ENCODE data around the gene LAPTM5.

- TF ChIP-seq POLR2AphosphoS5 (IDR thresholded peaks at IDR 0.05; ENCODE audit: low read length) = no peak
- no peak for TF ChIP-seq GATAD2B (conservative IDR thresholded peaks at IDR 0.05; ENCODE audit: low read depth)
- TF ChIP-seq RB1 (IDR thresholded peaks at IDR 0.05; ENCODE audit: borderline replicate concordance) = no peak
- TF ChIP-seq CTCF (IDR thresholded peaks at IDR 0.05 in 2 of 3, conservative IDR thresholded peaks at IDR 0.05 in 1 of 3; ENCODE audit: control insufficient read depth in 2 of 3, extremely low read depth in 1 of 3, insufficient read depth in 1 of 3, low read depth in 3 of 3, low read length in 3 of 3) = no peak
- no peak for TF ChIP-seq EZH2 (IDR thresholded peaks at IDR 0.05; ENCODE audit: borderline replicate concordance, control insufficient read depth, low read depth, low read length)
- no peak for TF ChIP-seq CREB1 (IDR thresholded peaks at IDR 0.05; ENCODE audit: low read depth)
- TF ChIP-seq ZNF274 (IDR thresholded peaks at IDR 0.05; ENCODE audit: insufficient read depth, insufficient read length) = no peak
- TF ChIP-seq, protein P1, sequence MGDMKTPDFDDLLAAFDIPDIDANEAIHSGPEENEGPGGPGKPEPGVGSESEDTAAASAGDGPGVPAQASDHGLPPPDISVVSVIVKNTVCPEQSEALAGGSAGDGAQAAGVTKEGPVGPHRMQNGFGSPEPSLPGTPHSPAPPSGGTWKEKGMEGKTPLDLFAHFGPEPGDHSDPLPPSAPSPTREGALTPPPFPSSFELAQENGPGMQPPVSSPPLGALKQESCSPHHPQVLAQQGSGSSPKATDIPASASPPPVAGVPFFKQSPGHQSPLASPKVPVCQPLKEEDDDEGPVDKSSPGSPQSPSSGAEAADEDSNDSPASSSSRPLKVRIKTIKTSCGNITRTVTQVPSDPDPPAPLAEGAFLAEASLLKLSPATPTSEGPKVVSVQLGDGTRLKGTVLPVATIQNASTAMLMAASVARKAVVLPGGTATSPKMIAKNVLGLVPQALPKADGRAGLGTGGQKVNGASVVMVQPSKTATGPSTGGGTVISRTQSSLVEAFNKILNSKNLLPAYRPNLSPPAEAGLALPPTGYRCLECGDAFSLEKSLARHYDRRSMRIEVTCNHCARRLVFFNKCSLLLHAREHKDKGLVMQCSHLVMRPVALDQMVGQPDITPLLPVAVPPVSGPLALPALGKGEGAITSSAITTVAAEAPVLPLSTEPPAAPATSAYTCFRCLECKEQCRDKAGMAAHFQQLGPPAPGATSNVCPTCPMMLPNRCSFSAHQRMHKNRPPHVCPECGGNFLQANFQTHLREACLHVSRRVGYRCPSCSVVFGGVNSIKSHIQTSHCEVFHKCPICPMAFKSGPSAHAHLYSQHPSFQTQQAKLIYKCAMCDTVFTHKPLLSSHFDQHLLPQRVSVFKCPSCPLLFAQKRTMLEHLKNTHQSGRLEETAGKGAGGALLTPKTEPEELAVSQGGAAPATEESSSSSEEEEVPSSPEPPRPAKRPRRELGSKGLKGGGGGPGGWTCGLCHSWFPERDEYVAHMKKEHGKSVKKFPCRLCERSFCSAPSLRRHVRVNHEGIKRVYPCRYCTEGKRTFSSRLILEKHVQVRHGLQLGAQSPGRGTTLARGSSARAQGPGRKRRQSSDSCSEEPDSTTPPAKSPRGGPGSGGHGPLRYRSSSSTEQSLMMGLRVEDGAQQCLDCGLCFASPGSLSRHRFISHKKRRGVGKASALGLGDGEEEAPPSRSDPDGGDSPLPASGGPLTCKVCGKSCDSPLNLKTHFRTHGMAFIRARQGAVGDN (IDR thresholded peaks at IDR 0.05) = no peak
- no peak for TF ChIP-seq IKZF1 (conservative IDR thresholded peaks at IDR 0.05)
- no peak for TF ChIP-seq MTA2 (IDR thresholded peaks at IDR 0.05; ENCODE audit: low read depth)
These were observed 62.1 kb downstream of the LAPTM5 start for GRCh38 chr1:30695439-30695841.

Data from GM12878 (cell line).